ENCODE results near the gene TMUB2.

Gene TMUB2

DNA sequence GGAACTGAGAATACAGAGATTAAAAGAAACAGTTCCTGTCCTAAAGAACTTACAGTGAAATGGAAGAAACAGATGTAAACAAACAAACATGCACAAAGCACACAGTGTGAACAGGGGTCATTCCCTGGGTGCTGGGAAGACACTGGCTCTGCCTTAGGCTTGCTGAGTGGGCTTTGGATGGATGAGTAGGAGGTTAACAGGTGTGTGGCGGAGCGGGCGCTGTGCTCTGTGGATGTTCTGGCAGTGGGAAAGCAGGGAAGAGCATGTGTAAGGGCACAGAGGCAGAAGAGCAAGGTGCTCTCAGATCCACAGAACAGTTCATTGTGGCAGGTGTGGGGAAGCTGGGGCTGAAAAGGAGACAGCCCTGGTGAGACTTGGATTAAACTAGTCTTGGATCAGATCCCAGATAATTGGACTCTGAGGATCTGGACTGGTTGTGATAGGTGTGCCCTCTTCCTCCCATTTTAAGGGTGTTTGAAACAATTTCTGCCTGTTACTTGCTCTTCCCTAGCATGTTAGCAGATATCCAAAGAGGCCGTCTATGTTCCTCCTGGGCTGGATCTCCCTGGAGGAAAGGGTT is 36.9 kb upstream of the TMUB2 start:
- TF ChIP-seq, protein P1, sequence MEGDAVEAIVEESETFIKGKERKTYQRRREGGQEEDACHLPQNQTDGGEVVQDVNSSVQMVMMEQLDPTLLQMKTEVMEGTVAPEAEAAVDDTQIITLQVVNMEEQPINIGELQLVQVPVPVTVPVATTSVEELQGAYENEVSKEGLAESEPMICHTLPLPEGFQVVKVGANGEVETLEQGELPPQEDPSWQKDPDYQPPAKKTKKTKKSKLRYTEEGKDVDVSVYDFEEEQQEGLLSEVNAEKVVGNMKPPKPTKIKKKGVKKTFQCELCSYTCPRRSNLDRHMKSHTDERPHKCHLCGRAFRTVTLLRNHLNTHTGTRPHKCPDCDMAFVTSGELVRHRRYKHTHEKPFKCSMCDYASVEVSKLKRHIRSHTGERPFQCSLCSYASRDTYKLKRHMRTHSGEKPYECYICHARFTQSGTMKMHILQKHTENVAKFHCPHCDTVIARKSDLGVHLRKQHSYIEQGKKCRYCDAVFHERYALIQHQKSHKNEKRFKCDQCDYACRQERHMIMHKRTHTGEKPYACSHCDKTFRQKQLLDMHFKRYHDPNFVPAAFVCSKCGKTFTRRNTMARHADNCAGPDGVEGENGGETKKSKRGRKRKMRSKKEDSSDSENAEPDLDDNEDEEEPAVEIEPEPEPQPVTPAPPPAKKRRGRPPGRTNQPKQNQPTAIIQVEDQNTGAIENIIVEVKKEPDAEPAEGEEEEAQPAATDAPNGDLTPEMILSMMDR (conservative IDR thresholded peaks at IDR 0.05; ENCODE audit: low read depth, low read length) = no peak
- DNase-seq (ENCODE audit: low read depth) = no peak
- H3K4me3 ChIP-seq (ENCODE audit: low read depth, low read length) = no peak overlapping the region

DNA sequence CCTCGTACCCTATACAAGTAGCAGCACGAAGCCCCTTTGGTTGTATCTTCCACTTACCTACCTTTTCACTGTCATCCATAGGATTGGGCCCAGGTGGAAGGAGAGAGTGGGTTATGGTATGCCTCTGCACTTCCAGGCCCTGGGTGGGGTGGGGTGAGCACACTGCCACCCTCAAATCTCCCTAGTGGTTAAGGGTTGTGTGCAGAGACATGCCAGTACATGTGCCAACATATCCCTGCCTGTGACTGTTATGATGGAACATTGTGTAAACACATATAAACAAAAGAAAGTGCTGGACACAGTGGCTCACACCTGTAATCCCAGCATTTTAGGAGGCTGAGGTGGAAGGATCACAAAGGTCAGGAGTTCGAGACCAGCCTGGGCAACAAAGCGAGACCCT is 33.9 kb upstream of the TMUB2 start:
- TF ChIP-seq, protein P1 (conservative IDR thresholded peaks at IDR 0.05; ENCODE audit: low read depth, low read length) = no peak
- DNase-seq (ENCODE audit: low read depth) = no peak

DNA sequence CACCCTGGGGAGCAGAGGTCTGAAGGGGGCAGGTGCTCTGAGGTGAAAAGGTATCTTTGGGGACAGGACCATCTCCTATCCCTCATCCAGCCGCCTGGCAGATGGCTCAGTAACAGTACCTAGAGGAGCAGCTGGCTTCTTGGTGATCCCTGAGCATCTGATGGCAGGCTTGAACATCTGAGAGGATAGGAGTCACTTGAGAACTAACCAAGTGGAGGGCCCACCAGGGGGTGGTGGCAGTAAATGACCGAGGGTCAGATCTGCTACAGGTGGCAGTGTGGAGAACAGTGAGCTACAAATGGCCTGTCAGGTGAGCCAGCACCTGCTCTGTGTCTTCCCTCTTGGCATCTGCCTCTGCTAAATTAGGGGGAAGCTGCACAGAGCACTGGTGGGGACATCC is 31.3 kb upstream of the TMUB2 start:
- DNase-seq (ENCODE audit: low read depth) = no peak
- H3K4me3 ChIP-seq (ENCODE audit: low read depth, low read length) = no peak overlapping the region
- TF ChIP-seq, protein P1 (conservative IDR thresholded peaks at IDR 0.05; ENCODE audit: low read depth, low read length) = no peak

More for the DNA sequence above, 33.9 kb upstream of the TMUB2 start:
- no peak overlapping the region for H3K4me3 ChIP-seq (ENCODE audit: low read depth, low read length)

DNA sequence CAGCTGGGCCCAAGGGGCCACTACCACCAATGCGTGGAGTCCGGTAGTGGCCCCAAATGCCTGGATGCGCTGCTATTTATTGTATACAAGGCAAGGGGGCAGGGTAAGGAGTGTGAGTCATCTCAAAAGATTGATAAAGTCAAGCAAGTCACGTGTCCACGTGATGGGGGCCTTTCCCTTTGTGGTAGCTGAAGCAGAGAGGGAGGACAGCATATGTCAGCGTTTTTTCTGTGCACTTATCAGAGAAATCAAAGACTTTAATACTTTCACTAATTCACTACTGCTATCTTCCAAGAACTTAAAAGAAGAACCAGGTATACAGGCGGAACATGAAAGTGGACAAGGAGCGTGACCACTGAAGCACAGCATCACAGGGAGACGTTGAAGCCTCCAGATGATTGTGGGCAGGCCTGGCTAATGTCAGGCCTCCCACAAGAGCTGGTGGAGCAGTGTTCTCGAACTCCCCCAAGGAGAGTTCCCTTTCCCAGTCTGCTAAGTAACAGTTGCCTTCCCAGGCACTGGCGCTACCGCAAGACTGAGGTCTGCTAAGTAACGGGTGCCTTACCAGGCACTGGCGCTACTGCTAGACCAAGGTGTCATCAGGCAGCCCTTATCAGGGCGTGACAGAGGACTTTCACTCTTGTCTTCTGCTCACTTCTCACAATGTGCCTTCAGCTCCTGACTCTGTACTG is 27.1 kb upstream of the TMUB2 start:
- DNase-seq (ENCODE audit: low read depth) = peak; percentile 51
- TF ChIP-seq, protein P1 (conservative IDR thresholded peaks at IDR 0.05; ENCODE audit: low read depth, low read length) = no peak
- no peak overlapping the region for H3K4me3 ChIP-seq (ENCODE audit: low read depth, low read length)

DNA sequence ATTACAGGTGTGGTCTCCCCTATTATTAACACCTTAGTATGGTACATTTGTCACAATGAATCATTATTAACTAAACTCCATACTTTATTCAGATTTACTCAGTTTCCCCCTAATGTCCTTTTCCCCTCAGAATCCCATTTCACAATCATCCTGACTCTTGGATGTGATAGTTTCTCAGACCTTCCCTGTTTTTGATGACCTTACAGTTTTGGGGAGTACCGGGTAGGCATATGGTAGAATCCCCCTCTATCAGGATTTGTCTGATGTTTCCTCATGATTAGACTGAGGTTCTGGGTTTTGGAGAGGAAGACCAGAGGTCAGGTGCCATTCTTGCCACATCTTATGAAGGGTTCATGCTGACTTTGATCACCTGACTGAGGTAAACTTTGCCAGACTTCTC is 22.3 kb upstream of the TMUB2 start:
- DNase-seq (ENCODE audit: low read depth) = no peak
- no peak overlapping the region for H3K4me3 ChIP-seq (ENCODE audit: low read depth, low read length)
- TF ChIP-seq, protein P1 (conservative IDR thresholded peaks at IDR 0.05; ENCODE audit: low read depth, low read length) = no peak

DNA sequence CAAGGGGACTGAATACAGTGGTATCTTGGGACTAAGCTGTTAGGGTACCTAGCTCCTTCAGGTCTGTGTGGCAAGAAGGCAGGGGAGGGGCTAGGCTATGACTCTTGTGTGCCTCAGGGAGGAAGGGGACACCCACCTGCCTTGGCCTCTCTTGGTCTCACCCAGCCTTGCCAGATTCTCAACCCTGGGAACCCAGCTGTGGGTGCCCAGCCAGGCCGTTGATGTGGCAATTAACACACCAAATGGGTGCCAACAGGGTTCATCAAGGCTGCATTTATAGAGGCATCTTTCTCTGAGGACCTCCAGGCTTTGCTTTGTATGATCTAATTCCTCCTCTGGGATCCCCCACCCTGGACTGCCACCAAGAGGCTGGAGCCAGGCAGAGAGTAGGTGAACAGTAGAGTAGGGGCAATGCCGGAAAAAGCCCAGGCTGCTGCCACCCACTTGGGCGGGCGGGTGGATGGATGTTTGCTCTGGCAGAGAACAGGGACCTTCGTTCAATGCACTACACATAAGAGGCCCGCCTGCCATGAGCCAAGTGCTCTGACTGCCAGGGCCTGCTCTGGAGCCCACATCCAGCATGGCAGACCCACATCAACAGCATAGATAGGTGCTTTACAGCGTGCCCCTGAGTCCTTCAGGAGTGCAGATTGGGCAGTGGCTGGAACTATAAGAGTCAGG is 19.5 kb upstream of the TMUB2 start:
- TF ChIP-seq, protein P1 (conservative IDR thresholded peaks at IDR 0.05; ENCODE audit: low read depth, low read length) = no peak
- H3K4me3 ChIP-seq (ENCODE audit: low read depth, low read length) = no peak overlapping the region
- DNase-seq (ENCODE audit: low read depth) = no peak
